ENCODE results near the gene LRBA.
A peak's percentile ranks its signal among the peaks of the same experiment; 100 is the strongest.

Gene LRBA

DNA sequence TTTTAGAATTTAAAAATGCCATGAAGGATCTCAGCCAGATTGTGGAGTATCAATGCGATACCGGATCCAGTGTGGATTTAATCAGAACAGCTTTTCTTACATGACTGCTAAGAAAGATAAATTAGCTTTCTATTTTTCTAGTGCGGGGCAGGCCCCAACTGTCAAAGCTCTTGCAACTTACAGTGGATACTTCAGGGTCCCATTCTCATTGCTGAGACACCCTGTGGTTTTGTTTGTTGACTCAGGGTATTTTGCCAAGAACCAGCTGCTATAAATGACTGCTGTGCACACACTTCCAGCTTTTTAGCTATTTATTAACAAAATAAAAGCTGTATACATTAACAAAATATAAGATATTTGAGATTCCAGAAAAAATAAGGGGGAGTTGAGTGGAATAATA lies 770.5 kb downstream of the LRBA start:
- no peak overlapping the region for H3K27ac Mint-ChIP-seq
- ATAC-seq, result no peak
- no peak for DNase-seq
- no peaks in the 10 kb centered on the region for H3K4me1 Mint-ChIP-seq
- no peaks in the 10 kb centered on the region for H3K27me3 Mint-ChIP-seq
- no peak overlapping the region for H3K4me3 Mint-ChIP-seq
- H3K9me3 Mint-ChIP-seq, result no peaks in the 10 kb centered on the region

DNA sequence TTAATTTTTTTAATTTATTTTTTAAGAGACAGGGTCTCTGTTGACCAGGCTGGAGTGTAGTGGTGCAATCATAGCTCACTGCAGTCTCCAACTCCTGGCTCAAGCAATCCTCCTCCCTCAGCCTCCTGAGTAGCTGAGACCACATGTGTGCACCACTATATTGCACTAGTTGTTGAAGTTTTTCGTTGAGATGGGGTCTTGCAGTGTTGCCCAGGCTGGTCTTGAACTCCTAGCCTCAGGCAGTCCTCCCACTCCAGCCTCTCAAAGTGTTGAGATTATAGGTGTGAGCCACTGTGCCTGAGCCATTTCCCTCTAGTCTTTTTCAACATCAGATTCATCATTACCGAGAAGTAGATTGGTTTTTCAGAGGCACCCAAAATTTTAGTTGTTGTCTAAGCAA lies 771.2 kb downstream of the LRBA start:
- no peak for ATAC-seq
- Mint-ChIP-seq H3K9me3 (no peaks in the 10 kb centered on the region), H3K27ac (no peak overlapping the region), H3K27me3 (no peaks in the 10 kb centered on the region), H3K4me3 (no peak overlapping the region), H3K4me1 (no peaks in the 10 kb centered on the region)
- no peak for DNase-seq

- Mint-ChIP-seq H3K4me1 (no peaks in the 10 kb centered on the region), H3K27ac (no peak overlapping the region), H3K4me3 (no peak overlapping the region), H3K9me3 (no peaks in the 10 kb centered on the region), H3K27me3 (no peaks in the 10 kb centered on the region)
- no peak for ATAC-seq
- no peak for DNase-seq
These were observed 772.1 kb downstream of the LRBA start for GRCh38 chr4:150242820-150243458.

DNA sequence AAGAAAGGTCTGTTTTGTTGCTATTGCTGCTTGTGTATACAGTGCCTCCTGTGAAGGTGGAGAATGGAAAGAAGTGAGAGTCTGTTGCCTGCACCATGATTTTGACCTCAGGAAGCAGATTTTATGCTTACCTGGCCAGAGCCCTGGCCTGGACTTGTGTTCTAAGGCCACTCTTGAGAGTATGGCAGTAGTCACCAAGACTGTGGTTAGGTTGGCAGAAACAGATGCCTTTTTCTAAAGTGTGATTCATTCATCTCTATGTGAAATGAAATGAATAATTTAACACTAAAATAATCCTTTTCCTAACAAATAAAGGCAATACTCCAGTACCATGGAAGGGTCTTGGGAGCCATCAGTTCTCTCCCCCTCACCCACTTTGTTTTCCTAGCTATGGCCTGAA lies 775.1 kb downstream of the LRBA start:
- no peak for ATAC-seq
- no peak for DNase-seq
- H3K4me1 Mint-ChIP-seq, result no peaks in the 10 kb centered on the region

GRCh38 chr4:150238591-150238990 lies 776.5 kb downstream of the LRBA start:
- no peaks in the 10 kb centered on the region for H3K4me1 Mint-ChIP-seq
- no peak for ATAC-seq
- H3K27ac Mint-ChIP-seq, result no peak overlapping the region
- H3K9me3 Mint-ChIP-seq, result no peaks in the 10 kb centered on the region
- H3K27me3 Mint-ChIP-seq, result peaks cover 13% of the 10 kb centered on the region
- DNase-seq, result no peak
- H3K4me3 Mint-ChIP-seq, result no peak overlapping the region

More for the DNA sequence above, 775.1 kb downstream of the LRBA start:
- no peaks in the 10 kb centered on the region for H3K9me3 Mint-ChIP-seq
- H3K27ac Mint-ChIP-seq, result no peak overlapping the region
- peaks cover 11% of the 10 kb centered on the region for H3K27me3 Mint-ChIP-seq
- no peak overlapping the region for H3K4me3 Mint-ChIP-seq

DNA sequence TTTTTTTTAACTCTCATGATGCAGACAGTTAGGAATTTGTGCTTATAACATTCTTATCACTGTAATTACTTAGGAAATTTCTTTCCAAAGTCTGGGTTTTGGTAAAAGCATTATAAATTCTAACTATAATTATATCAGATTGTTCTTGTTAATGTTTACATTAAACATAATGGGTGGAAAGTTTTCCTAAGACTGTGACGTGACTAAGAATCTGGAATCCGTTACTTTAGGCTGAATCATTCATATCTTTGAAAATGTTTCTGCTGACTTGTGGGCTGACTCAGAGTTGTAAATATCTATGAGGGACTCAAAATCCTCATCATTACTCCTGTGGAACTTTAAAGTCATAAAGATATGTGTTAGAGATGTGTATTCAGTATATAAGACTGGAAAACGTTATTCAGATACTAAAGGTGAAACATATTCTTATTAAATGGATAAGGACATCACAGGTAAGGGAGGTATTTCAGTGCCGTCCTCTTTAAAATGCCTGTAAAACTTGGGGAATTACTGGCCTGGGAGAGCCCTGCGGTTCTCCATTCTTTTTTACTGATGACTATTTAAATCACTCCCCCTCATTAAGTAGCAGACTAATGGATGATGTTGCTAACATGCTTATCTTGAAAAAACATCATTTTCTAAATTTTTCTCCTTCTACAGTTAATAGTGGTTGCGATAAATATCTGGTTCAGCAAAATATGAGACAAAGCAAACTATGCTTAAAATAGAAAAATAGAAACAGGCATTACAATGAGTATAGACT lies 777.8 kb downstream of the LRBA start:
- no peak overlapping the region for H3K27ac Mint-ChIP-seq
- no peaks in the 10 kb centered on the region for H3K4me1 Mint-ChIP-seq
- ATAC-seq (no peak), DNase-seq (no peak)
- H3K27me3 Mint-ChIP-seq, result peaks cover 13% of the 10 kb centered on the region
- H3K4me3 Mint-ChIP-seq, result no peak overlapping the region
- no peaks in the 10 kb centered on the region for H3K9me3 Mint-ChIP-seq

DNA sequence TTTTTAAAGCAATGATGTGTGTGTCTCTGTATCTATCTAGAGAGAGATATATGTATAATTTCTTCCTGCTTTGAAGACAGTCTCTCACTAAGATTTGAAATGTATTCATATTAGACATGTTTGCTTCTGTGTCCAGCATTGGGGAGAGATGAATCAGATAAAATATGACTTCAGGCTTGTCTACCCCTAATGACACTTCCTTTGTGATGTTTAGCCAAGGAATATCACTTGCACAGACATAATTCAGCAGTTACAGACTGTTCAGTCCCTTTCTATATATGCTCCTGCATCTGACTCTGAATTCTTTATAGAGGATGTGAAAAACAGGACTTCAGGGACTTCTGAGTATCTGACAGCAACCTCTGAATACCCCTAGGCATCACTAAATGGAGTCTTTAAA lies 778.5 kb downstream of the LRBA start:
- Mint-ChIP-seq H3K27me3 (peaks cover 13% of the 10 kb centered on the region), H3K9me3 (no peaks in the 10 kb centered on the region), H3K4me3 (no peak overlapping the region), H3K27ac (no peak overlapping the region), H3K4me1 (no peaks in the 10 kb centered on the region)
- ATAC-seq (no peak), DNase-seq (no peak)

- no peak for DNase-seq
- Mint-ChIP-seq H3K4me1 (no peaks in the 10 kb centered on the region), H3K9me3 (no peaks in the 10 kb centered on the region), H3K27ac (peak overlapping the region in 1 of 2 donors; percentile 3), H3K27me3 (peaks cover 13% of the 10 kb centered on the region), H3K4me3 (no peak overlapping the region)
- ATAC-seq, result no peak
These were observed 779.2 kb downstream of the LRBA start for GRCh38 chr4:150235808-150236271.

DNA sequence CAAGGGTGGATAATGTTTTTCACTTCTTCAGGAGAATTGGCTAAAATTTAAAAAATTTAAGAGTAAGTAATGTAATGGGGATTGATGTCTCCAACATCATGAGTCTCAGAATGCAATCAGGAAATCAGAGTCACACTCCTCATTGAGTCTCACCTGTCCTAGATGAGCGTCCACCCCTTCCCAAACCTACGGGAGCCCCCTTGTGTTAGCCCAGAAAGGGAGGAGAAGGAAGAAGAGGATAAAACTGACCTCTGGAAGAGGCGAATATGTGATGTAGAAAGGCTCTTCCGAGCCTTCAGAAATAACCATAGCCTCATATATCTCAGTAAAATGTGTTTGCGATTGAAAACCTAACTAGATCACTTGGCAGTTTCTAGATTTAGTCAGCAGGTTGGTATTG lies 779.8 kb downstream of the LRBA start:
- no peaks in the 10 kb centered on the region for H3K4me1 Mint-ChIP-seq
- H3K27ac Mint-ChIP-seq, result peak overlapping the region in 1 of 2 donors; percentile 3
- no peak overlapping the region for H3K4me3 Mint-ChIP-seq
- H3K9me3 Mint-ChIP-seq, result no peaks in the 10 kb centered on the region
- DNase-seq (no peak), ATAC-seq (no peak)
- peaks cover 13% of the 10 kb centered on the region for H3K27me3 Mint-ChIP-seq

- no peaks in the 10 kb centered on the region for H3K4me1 Mint-ChIP-seq
- no peak overlapping the region for H3K4me3 Mint-ChIP-seq
- no peak overlapping the region for H3K27ac Mint-ChIP-seq
- no peak for ATAC-seq
- no peak for DNase-seq
- no peaks in the 10 kb centered on the region for H3K9me3 Mint-ChIP-seq
- H3K27me3 Mint-ChIP-seq, result peaks cover 13% of the 10 kb centered on the region
These were observed 780.8 kb downstream of the LRBA start for GRCh38 chr4:150234246-150234645.

- no peak overlapping the region for H3K4me3 Mint-ChIP-seq
- H3K4me1 Mint-ChIP-seq, result no peaks in the 10 kb centered on the region
- DNase-seq, result no peak
- no peak overlapping the region for H3K27ac Mint-ChIP-seq
- no peak for ATAC-seq
- peaks cover 19% of the 10 kb centered on the region for H3K27me3 Mint-ChIP-seq
- H3K9me3 Mint-ChIP-seq, result no peaks in the 10 kb centered on the region
These were observed 783.1 kb downstream of the LRBA start for GRCh38 chr4:150232029-150232428.

- ATAC-seq, result no peak
- Mint-ChIP-seq H3K4me3 (no peak overlapping the region), H3K9me3 (no peaks in the 10 kb centered on the region), H3K27ac (no peak overlapping the region), H3K4me1 (no peaks in the 10 kb centered on the region), H3K27me3 (peaks cover 19% of the 10 kb centered on the region)
- DNase-seq, result no peak
These were observed 783.8 kb downstream of the LRBA start for GRCh38 chr4:150231107-150231770.

DNA sequence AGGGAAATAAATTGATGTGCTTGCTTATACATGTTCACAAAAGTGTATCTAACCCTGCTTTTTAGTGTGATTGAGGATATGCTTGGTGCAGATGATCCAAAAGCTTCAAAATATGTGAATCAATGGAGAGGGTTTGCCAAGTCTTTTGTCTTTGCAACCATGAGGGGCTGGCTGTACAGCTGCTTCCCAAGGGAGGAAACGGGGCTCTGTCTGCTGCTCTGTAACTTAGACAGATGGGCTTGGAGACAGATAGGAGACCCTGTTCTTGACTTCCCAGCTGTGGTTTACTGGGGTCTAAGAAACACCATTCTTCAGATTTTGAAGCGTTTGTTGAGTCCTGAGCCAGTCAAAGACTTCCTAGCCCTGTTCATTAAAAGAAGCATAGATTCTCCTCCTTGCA lies 784.5 kb downstream of the LRBA start:
- ATAC-seq (no peak), DNase-seq (no peak)
- Mint-ChIP-seq H3K27ac (no peak overlapping the region), H3K27me3 (peaks cover 13% of the 10 kb centered on the region), H3K4me3 (no peak overlapping the region), H3K9me3 (no peaks in the 10 kb centered on the region), H3K4me1 (no peaks in the 10 kb centered on the region)

- Mint-ChIP-seq H3K4me1 (no peaks in the 10 kb centered on the region), H3K4me3 (no peak overlapping the region), H3K27ac (no peak overlapping the region), H3K27me3 (peaks cover 5% of the 10 kb centered on the region), H3K9me3 (no peaks in the 10 kb centered on the region)
- DNase-seq (no peak), ATAC-seq (no peak)
These were observed 785.6 kb downstream of the LRBA start for GRCh38 chr4:150229520-150229919.

DNA sequence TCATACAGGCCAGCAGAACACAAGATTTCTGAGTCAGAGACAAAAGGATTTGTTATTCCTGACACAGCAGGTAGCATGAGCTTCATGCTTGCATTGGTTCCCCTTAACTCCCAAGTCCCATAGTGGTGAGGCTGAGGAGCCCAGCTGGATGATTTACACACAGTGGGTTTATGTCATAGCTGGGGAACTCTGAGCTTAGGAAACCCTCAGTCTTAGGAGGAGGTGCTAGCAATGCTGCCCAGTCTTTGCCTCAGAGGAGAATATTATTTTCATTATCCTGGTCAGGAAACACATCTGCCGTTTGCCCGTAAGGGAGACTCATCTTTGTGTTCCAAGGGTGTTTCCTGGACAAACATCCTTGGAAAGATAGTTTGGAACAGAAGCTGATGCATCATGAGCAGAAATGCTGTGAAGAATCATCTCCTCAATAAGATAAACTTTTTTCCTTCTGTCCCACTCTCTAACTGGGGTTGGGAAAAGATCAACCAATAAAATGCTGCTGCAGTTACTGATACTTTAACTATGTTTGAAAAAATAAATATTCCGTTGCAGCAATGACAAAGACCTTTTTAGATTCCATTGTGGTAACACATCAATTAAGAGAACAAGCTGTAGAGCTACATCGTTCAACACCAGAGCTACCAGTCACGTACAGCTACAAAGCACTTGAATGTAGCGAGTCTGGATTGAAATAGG lies 790.0 kb downstream of the LRBA start:
- H3K27me3 Mint-ChIP-seq, result peaks cover 5% of the 10 kb centered on the region
- no peak for DNase-seq
- H3K4me3 Mint-ChIP-seq, result no peak overlapping the region
- ATAC-seq, result no peak
- H3K4me1 Mint-ChIP-seq, result no peaks in the 10 kb centered on the region
- H3K27ac Mint-ChIP-seq, result no peak overlapping the region
- no peaks in the 10 kb centered on the region for H3K9me3 Mint-ChIP-seq

DNA sequence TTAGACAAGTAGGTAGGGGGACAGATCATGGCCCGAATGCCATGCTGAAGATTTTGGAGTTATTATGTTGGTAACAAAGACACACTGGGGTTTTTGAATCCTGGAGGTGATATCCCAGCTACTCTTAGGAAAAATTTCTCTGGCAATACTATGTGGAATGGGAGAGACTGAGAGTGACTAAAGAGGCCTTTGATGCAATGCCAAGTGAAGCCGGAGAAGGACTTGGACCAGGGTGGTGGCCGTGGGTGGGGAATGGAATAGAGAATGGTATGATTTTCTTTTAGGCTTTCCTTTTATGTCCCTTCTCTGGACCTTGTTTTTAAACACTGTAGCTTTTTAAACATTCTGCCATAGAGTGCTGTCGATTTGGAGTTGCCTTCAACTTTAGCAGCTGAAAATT lies 795.2 kb downstream of the LRBA start:
- Mint-ChIP-seq H3K4me1 (no peaks in the 10 kb centered on the region), H3K9me3 (no peaks in the 10 kb centered on the region), H3K4me3 (no peak overlapping the region), H3K27ac (no peak overlapping the region), H3K27me3 (no peaks in the 10 kb centered on the region)
- ATAC-seq (no peak), DNase-seq (no peak)

Measured in stimulated activated naive CD8-positive, alpha-beta T cell treated with anti-CD3 and anti-CD28 coated beads, Interleukin-15, amount 100 ng/mL, for 72 hours (primary cell).